Ammon's horn (tissue), 1 donor: ENCODE measurements around the gene COA1.
A peak's percentile ranks its signal among the peaks of the same experiment; 100 is the strongest.
"Not testable (repeated sequence)": the region's sequence is repeated elsewhere in the genome, so short reads cannot be mapped to it uniquely, and the experiment has no call there.

Experiments used
- DNase-seq: peaks from one replicate; pipeline ENCODE4 v3.0.0-alpha.2; 2016; ENCODE audit warnings: low spot score

The COA1 gene

DNA sequence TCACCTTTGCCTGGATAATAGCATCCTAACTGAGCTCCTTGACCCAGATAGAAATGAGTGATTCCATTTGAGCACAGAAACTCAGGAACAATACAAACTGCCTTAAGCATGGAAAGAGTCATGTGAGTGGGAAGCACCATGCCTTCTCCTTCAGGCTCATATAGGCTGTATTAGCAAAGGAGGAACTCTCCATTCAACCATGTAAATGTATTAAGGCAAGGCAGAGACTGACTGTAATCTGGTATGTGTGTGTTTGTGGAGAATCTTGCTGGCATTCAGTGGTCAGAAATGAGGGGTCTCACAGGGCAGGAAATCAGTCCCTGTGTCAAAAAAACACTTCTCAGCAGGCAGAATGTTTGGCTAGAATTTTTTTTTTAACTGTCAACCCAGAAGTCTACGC is 40.2 kb downstream of the COA1 start:
- peak; percentile 7 for DNase-seq

DNA sequence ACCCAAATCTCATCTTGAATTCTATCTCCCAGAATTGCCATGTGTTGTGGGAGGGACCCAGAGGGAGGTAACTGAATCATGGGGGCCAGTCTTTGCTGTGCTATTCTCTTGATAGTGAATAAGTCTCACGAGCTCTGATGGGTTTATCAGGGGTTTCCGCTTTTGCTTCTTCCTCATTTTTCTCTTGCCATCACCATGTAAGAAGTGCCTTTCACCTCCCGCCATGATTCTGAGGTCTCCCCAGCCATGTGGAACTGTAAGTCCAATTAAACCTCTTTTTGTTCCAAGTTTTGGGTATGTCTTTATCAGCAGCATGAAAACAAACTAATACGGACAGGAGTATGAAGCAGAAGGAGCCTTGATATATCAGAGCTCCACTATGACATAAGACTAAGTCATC is 41.5 kb downstream of the COA1 start:
- DNase-seq: not testable (repeated sequence)

DNA sequence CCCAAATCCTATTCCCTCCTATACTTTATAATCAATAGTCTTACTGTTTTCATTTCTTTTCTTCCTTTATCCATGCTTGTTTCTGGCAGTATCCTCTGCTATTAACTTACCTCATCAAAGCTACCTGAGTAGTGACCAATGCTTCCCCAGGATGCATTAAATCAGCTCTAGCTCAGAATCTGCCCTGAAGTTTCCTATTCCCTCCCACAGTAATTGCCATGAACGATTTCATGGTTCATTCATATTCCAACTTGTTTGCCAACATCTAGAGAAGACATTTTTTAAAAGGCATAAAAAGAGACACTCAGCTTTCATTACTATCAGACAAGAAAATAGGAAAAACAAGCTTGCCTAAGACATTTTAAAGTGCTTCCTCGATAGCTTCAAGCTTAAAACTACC is 42.3 kb downstream of the COA1 start:
- DNase-seq: no peak

DNA sequence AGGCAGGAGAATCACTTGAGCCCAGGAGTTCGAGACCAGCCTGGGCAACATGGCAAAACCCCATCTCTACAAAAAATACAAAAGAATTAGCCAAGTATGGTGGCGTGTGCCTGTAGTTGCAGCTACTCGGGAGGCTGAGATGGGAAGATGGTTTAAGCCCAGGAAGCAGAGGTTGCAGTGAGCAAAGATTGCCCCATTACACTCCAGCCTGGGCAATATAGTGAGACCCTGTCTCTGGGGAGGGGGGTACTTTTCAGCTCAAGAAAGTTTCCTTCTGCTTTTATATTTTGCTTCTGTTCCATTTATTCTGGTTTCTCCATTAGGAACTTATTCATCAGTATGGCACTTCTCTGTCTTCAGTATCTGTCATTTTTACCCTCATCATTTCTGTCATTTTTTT is 48.6 kb downstream of the COA1 start:
- DNase-seq: no peak

DNA sequence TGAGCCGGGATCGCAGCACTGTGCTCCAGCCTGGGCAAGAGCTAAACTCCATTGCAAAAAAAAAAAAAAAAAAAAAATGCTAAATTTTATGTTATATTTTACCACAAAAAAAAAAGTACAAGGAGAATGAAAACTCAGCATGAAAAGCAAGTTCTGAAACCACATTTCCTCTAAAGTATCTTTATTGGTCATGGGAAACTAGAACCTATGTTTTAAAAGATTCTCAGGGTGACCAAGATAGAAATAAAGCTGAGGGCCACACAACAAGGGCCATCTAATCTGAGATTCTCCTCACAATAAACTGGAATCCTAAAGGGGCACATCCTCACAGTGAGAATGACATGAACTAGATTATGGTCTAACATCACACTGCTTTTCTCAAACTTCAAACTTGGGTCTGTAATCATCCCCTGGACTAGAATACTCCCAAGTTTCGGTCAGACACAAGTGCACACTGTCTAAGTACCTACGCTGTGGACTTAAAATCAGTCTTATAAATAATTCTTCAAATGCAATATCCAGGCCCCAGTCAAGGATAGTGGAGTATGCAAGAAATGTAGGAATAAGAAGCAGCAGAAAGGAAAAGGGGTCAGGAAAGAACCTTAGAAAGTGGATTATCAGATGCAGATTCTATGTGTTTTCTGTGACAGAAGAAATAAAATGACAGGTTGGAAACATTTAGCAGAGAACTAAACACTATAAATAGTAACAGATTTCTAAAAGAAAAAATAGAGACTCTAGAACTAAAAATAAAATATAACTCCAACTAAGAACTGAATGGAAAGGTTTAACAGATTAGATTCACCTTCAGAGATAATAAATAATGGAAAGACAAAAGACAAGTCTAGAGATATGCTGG is 49.9 kb downstream of the COA1 start:
- DNase-seq: no peak

DNA sequence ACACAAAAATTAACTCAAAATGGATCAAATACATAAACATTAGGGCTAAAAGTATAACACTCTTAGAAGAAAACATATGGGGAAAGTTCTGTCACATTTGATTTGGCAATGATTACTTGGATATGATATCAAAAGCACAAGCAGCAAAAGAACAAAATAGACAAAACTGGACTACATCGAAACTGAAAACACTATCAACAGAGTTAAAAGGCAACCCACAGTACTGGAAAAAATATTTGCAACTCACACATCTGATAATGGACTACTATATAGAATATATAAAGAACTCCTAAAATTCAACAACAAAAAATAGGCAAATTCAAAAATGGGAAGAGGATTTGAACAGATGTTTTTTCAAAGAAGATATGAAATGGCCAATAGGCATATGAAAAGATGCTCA is 51.0 kb downstream of the COA1 start:
- no peak for DNase-seq

DNA sequence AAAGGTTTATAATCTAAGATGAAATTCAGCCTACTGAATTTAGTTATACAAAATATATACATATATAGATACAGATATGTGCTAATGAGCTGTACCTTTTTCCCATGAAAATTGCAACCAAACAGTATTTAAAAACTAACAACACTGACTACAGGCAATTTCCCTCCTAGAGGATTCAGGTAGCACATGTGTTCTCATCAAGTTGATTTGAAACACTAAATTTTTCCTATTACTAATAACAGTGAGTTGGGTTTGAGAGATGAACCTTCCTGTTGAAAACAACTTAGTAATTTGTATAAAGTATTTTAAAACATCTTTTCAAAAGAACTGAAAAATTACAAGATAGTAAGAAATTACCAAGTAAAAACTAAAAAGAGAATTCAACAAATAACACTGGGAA is 51.5 kb downstream of the COA1 start:
- DNase-seq: no peak

DNA sequence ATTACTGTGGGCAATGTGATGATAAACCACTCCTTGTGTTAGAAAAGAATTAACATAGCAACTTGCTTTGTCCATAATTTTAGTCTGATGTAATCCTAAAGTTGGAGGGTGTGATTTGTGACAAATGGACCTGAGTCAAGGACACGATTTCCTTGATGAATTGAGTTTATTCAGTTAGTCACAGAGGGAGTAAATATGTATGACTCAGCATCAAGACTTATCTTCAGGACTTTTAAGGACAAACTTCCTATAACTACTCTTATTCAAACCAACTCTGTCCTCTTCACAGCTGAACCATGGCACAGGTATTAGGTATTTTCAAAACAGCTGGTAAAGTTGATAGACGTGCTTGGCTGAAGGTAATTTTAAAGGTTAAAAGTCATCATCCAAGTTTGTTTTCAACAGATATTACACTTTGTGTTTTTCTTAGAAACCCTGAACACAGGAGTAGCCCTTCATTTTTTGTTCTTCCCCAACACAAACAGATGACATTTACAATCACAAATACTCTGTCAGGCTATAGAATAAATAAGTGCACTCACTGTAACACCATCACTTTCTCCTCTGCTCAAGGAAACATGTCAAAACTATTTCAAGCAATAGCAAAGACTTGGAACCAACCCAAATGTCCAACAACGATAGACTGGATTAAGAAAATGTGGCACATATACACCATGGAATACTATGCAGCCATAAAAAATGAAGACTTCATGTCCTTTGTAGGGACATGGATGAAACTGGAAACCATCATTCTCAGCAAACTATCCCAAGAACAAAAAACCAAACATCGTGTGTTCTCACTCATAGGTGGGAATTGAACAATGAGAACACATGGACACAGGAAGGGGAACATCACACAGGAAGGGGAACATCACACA is 54.5 kb downstream of the COA1 start:
- no peak for DNase-seq

DNA sequence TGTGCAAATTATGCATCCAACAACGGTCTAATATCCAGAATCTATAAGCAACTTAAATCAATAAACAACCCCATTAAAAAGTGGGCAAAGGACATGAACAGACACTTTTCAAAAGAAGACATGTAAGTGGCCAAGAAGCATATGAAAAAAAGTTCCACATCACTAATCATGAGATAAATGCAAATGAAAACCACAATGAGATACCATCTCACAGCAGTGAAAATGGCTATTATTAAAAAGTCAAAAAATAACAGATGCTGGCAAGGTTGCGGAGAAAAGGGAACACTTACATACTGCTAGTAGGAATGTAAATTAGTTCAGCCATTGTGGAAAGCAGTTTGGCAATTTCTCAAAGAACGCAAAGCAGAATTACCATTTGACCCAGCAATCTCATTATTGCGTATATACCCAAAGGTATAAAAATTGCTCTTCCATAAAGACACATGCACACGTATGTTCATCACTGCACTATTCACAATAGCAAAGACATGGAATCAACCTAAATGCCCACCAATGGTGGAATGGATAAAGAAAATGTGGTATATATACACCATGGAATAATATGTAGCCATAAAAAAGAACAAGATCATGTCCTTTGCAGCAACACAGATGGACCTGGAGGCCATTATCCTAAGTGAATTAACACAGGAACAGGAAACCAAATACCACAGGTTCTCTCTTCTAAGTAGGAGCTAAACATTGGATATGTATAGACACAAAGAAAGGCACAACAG is 55.9 kb downstream of the COA1 start:
- DNase-seq: not testable (repeated sequence)

DNA sequence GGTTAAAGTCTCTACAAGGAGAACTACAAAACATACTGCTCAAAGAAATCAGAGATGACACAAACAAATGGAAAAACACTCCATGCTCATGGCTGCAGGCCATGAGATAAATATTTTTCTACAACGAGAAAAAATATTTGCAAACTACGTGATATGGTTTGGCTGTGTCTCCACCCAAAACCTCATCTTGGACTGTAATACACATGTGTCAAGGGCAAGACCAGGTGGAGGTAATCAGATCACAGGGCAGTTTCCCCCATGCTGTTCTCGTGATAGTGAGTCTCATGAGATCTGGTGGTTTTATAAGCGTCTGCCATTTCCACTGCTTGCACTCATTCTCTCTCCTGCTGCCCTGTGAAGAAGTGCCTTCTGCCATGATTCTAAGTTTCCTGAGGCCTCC is 57.8 kb downstream of the COA1 start:
- no peak for DNase-seq

DNA sequence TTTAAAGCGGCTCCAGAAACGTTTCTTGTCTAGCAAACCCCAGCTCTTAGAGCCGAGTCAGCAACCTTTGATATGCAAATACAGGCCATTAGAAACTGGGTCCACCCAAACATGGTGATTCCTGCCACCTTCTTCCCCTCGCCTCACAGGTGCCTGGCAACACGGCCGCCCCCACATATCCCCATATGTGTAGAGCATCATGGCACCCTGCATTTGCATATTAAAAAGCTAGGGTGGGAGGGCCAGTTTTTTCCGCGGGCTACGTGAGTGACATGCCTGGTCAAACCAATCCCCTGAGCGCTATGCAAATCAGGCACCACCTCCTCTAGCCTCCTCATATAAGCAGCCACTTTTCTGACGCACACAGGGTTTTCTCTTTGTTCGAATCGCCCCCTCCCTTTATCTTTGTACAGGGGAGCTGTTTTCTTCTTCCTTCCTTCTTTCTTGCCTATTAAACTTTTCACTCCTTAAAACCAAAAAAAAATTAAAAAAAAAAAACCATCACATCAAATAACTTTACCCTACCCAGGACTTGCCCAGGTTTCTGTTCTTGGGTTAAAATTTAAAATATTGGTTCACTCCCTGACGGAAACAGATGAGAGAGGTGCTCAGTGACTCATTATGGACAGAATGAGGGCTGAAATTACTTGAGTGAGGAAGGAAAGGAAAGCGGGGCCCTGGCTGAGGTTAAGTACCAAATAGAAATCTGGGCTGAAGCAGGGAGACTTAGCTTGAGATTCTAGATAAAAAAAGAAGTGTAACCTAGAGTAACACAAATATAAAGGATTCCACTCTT is 59.8 kb downstream of the COA1 start:
- DNase-seq: no peak

DNA sequence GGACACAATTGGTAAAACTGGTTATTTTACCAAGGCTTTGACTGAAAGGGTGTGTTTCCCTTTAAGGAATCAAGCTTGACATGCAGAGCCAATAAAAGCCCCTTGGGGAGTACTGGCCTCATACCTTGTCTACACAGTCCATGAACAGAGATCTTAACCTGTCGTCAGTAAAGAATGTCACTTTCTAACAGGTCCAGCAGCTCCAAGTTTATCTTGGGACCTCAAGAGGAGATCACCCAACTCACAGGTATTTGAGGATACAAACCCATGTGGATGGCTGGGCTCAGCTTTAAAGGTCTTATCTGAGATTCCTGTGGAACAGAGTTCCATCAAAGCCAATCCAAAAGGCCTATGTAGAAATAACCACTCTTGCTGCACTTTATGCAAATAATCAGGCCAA is 61.3 kb downstream of the COA1 start:
- no peak for DNase-seq

DNA sequence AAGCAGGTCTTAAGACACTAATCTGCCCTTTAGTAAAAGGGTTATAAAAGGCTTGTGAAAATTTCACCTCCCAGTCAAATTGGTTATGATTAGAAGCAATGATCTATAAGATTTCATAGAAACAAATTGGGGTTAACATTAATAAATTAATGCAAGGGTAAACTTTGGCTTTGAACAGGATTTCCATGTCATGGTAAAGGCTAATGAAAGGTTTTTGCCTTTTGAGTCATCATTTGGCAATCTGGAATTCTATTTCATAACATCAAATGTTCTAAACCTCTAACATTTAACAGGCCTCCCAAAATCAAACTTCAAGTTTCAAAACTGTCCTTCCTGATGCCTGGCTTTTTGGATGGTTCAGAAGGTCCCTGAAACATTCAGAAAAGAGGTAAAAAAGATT is 62.4 kb downstream of the COA1 start:
- no peak for DNase-seq

DNA sequence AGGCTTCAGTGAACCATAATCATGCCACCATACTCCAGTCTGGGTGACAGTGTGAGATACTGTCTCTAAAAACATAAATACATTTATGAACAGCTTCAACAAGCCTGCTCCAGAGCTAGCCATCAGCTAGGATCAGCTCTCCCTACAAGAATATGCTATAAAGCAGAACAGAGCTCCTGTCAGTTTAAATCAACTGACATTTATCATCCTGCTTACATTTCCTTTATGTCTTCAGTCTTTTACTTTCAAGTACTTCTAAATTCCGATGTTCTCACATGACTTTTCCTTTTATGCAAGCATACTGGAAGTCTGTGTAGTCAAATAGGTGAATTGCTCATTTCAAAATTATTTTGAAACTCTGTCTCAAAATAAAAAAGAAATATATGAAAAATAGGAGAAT is 64.6 kb downstream of the COA1 start:
- no peak for DNase-seq

DNA sequence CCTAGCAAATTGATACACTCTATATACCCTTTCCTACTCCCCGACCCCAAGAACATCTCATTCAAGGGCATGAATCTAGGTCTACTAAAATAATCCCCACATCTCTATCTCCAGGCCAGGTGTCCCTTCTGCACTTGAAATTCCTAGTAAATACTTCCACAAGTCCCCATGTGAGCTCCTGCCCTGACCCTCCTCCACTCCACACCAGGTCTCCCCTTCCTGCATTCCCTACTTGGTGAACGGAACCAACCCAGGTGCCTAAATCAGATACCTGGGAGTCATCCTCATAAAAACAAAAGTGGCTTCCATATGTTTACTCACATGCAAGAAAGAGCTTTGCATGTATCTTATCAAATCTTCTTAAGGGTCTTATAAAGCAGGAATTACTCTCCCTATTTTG is 69.2 kb downstream of the COA1 start:
- DNase-seq: no peak

DNA sequence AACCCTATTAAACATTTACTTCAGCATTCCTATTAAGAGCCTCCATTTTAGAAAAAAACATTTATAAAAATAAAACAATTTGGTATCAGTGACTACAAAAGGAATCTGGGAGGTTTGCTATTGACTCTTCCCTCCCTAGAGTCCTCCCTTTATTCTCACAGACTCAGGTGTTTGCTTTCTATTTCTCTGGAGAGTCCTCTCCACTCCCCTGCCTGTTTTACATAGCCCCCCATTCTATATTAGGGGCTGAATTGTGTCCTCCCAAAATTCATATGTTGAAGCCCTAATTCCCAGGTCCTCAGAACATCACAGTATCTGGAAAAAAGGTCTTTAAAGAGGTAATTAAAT is 69.8 kb downstream of the COA1 start:
- DNase-seq: no peak

DNA sequence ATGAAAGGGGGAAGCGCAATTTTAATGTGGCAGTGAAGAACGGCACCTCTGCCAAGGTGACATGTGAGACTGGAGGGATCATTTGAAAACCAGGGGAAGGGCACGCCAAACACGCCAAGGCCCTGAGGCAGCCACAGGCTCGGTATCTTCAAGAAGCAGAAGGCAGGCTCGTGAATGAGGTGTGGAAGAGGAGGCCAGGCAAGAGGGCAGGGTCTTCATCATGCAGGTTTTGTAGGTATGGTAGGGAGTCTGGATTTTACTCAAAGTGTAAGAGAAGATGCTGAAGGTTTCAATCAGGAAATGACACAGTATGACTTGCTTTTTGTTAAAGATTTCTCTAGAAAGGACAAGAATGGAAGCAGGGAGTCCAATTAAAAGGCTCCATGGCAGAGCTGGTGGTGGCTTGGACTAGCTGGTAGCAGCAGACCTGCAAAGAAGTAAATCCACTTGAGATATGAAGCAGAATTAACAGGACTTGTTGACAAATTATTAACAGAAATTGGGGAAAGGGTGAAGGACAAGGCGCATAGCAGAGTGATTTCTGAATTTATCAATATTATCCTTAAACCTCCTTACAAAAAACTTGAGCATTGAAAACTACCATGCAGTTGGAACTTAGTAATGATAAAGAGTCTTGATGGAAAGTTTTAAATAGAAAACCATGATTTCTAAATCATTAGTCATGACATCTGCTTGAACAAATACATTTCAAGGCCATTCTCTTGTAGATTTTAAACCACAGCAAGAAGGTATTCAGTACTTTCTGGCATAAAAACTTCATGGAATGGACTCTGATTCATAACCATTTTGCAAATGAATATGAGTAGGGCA is 70.4 kb downstream of the COA1 start:
- no peak for DNase-seq

DNA sequence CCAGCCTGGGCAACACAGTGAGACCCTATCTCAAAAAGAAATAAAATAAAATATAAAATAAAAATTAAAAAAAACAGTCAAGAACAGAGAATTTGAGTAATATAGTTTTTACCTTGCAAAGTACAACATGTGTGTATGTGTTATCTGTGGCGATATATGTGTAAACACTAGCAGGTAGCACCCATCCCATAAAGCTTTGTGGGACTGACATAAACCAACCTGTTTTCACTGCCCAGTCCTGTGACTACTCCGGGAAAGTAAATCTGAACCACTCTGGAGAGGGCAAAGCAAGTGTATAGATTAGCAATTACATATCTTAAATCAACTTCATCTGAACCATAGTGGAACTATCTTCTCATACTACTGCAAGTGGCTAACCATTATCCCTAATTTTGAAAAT is 72.3 kb downstream of the COA1 start:
- DNase-seq: no peak

DNA sequence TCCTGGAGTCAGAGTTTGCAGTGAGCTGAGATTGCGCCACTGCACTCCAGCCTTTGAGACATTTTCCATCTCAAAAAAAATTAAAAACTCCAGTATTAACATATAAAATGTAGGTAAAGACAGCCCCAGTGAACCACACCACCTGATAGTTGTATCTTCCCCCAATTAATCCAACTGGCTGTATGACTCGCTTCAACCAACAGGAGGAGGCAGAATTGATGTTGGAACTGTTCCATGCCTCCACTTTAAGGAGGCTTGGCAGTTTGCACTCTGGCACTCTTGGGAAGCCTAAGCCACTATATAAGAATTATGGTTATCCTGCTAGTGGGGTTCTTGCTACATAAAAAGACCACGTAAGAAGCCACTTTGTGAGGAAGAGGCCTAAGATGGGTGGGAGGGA is 73.7 kb downstream of the COA1 start:
- DNase-seq: no peak

DNA sequence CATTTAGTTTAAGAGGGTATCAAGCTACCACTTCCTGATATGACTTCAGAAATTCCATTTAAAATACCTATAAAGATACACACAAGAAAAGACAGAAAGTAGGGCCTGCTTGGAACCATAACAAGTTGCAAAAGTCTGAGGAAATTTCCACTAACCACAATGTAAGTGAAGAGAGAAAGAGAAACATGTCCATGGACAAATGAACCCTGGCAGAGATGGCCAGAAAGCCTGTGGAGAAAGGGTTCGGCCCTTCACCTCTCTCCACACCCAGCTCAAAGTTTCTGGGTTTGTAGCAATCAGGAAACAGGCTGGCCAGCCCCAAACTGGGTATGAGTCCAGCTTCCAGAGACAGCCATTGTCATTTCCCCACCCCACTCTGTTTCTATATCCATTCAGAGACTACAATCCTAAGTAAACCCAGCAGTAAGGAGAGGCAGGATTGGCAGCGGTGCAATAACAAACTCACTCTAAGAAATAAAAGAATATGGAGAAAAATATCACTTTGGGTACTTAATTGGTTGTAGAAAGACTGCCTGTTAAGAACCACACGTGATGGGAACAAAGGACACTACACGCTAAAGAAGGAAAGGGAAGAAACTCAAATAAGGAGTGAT is 75.3 kb downstream of the COA1 start:
- no peak for DNase-seq

DNA sequence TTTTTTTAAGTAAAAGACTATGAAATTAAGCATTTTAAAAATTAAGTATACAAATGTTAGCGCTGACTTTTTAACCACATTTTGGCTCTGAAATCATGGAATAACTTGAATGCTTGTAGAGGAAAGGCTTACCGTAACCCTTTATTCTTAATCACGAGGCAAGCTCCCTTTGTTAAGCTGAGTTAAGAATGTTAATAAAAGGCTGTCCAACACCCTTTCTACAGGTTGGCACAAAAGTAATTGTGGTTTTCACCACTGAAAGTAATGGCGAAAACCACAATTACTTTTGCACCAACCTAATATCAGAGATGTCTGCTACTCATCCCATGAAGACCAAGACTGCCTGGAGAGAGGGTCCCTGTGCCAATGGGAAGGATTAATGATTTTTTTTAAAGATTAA is 75.9 kb downstream of the COA1 start:
- DNase-seq: no peak
